H9 (cell line): Measurements from ENCODE around the gene LRRC28. TPM values are rescaled to one million over a fixed set of nuclear protein-coding genes. Genes with fewer than 3 reads are reported as not detected.

Experiments
- DNase-seq: peaks from one replicate; pipeline ENCODE4 v3.0.0-alpha.2; 2017
- H2AFZ ChIP-seq: one replicate; pipeline ENCODE4 v1.6.1; 2013; ENCODE audit warnings: mild to moderate bottlenecking, low read length, control low read depth, moderate library complexity
- H2AK5ac ChIP-seq: 2 replicates; pipeline ENCODE4 v1.6.1; 2013; ENCODE audit warnings: low read length, control low read depth, mixed read lengths; ENCODE audit not compliant: insufficient read length
- H2BK120ac ChIP-seq: one replicate; pipeline ENCODE4 v1.6.1; 2013; ENCODE audit warnings: low read depth, mild to moderate bottlenecking, low read length, control low read depth, inconsistent platforms; ENCODE audit not compliant: poor library complexity, severe bottlenecking
- H2BK12ac ChIP-seq: 2 replicates; pipeline ENCODE4 v1.6.1; 2013; ENCODE audit warnings: low read length, control low read depth, mixed read lengths, low read depth; ENCODE audit not compliant: insufficient read length
- H2BK15ac ChIP-seq: 2 replicates; pipeline ENCODE4 v1.6.1; 2013; ENCODE audit warnings: low read depth, low read length, control low read depth
- H2BK20ac ChIP-seq: one replicate; pipeline ENCODE4 v1.6.1; 2013; ENCODE audit warnings: low read depth, mild to moderate bottlenecking, low read length, control low read depth, inconsistent platforms; ENCODE audit not compliant: poor library complexity, severe bottlenecking
- H2BK5ac ChIP-seq: 2 replicates; pipeline ENCODE4 v1.6.1; 2013; ENCODE audit warnings: low read length, control low read depth, mixed read lengths; ENCODE audit not compliant: insufficient read length
- H3K14ac ChIP-seq: 2 replicates; pipeline ENCODE4 v1.6.1; 2013; ENCODE audit warnings: low read length, control low read depth; ENCODE audit not compliant: insufficient read depth
- H3K18ac ChIP-seq: 2 replicates; pipeline ENCODE4 v1.6.1; 2013; ENCODE audit warnings: low read depth, mild to moderate bottlenecking, mixed read lengths, low read length, control low read depth; ENCODE audit not compliant: insufficient read length
- H3K23ac ChIP-seq: 2 replicates; pipeline ENCODE4 v1.6.1; 2013; ENCODE audit warnings: low read length, control low read depth, mixed read lengths, low read depth; ENCODE audit not compliant: insufficient read length
- H3K23me2 ChIP-seq: 2 replicates; pipeline ENCODE4 v1.6.1; 2013; ENCODE audit warnings: low read depth, mild to moderate bottlenecking, mixed read lengths, low read length, control low read depth; ENCODE audit not compliant: insufficient read length, poor library complexity, severe bottlenecking
- H3K27ac ChIP-seq: 2 replicates; pipeline ENCODE4 v1.5.1; 2013; ENCODE audit warnings: low read length, control low read depth, mixed read lengths, low read depth; ENCODE audit not compliant: insufficient read length
- H3K27me3 ChIP-seq: 2 replicates; pipeline ENCODE4 v1.6.1; 2013; ENCODE audit warnings: low read length, control low read depth, inconsistent platforms; ENCODE audit not compliant: insufficient read depth
- H3K4ac ChIP-seq: 2 replicates; pipeline ENCODE4 v1.6.1; 2013; ENCODE audit warnings: low read depth, mild to moderate bottlenecking, control low read depth, inconsistent platforms, low read length, moderate library complexity
- H3K4me1 ChIP-seq: 2 replicates; pipeline ENCODE4 v1.6.1; 2013; ENCODE audit warnings: low read length, control low read depth, inconsistent platforms; ENCODE audit not compliant: insufficient read depth
- H3K4me2 ChIP-seq: 2 replicates; pipeline ENCODE4 v1.6.1; 2013; ENCODE audit warnings: low read length, control low read depth, mixed read lengths; ENCODE audit not compliant: insufficient read length, insufficient read depth
- H3K56ac ChIP-seq: 2 replicates; pipeline ENCODE4 v1.6.1; 2013; ENCODE audit warnings: low read depth, mild to moderate bottlenecking, mixed read lengths, low read length, control low read depth; ENCODE audit not compliant: insufficient read length
- H3K79me1 ChIP-seq: 2 replicates; pipeline ENCODE4 v1.6.1; 2013; ENCODE audit warnings: low read depth, mild to moderate bottlenecking, moderate library complexity, low read length, control low read depth, inconsistent platforms; ENCODE audit not compliant: insufficient read depth, poor library complexity, severe bottlenecking
- H3K79me2 ChIP-seq: 2 replicates; pipeline ENCODE4 v1.6.1; 2013; ENCODE audit warnings: low read length, control low read depth, inconsistent platforms; ENCODE audit not compliant: insufficient read depth
- H3K9ac ChIP-seq: 2 replicates; pipeline ENCODE4 v1.6.1; 2013; ENCODE audit warnings: low read length, control low read depth, mixed read lengths; ENCODE audit not compliant: insufficient read length; ENCODE audit errors: extremely low read depth
- H3K9me3 ChIP-seq: one replicate; pipeline ENCODE4 v1.6.1; 2013; ENCODE audit warnings: low read depth, low read length, inconsistent platforms; ENCODE audit not compliant: control insufficient read depth
- H3T11ph ChIP-seq: one replicate; pipeline ENCODE4 v1.6.1; 2013; ENCODE audit warnings: mild to moderate bottlenecking, low read length, control low read depth, inconsistent platforms
- H4K20me1 ChIP-seq: one replicate; pipeline ENCODE4 v1.6.1; 2013; ENCODE audit not compliant: control insufficient read depth, insufficient read length, insufficient read depth
- H4K5ac ChIP-seq: 2 replicates; pipeline ENCODE4 v1.6.1; 2013; ENCODE audit warnings: low read depth, mild to moderate bottlenecking, mixed read lengths, low read length, control low read depth; ENCODE audit not compliant: insufficient read length
- H4K8ac ChIP-seq: replicated peaks from 2 replicates; pipeline ENCODE4 v1.6.1; 2013; ENCODE audit warnings: low read length, control low read depth, mixed read lengths, low read depth; ENCODE audit not compliant: insufficient read length
- H4K91ac ChIP-seq: 2 replicates; pipeline ENCODE4 v1.6.1; 2013; ENCODE audit warnings: low read depth, mild to moderate bottlenecking, moderate library complexity, mixed read lengths, low read length, control low read depth; ENCODE audit not compliant: insufficient read length
- H3K27ac Mint-ChIP-seq, 3 experiments: 2 replicates in 2 of 3; 3 replicates in 1 of 3; pipeline ENCODE4 v1.8.0; 2020 to 2021; ENCODE audit warnings: mixed read lengths in 3 of 3, mild to moderate bottlenecking in 1 of 3, moderate library complexity in 1 of 3
- H3K27me3 Mint-ChIP-seq: 2 replicates; pipeline ENCODE4 v1.8.0; 2021; ENCODE audit warnings: low read depth, mild to moderate bottlenecking, moderate library complexity, mixed read lengths
- H3K36me3 Mint-ChIP-seq, 3 experiments: 2 replicates in 2 of 3; 3 replicates in 1 of 3; pipeline ENCODE4 v1.8.0; 2020 to 2021; ENCODE audit warnings: low read depth in 3 of 3, mixed read lengths in 3 of 3; ENCODE audit not compliant: insufficient read depth in 1 of 3
- H3K4me1 Mint-ChIP-seq, 2 experiments: 2 replicates each; pipeline ENCODE4 v1.8.0; 2020; ENCODE audit warnings: mixed read lengths in 2 of 2
- H3K4me3 Mint-ChIP-seq, 2 experiments: 2 replicates in 1 of 2; 3 replicates in 1 of 2; pipeline ENCODE4 v1.8.0; 2020 to 2021; ENCODE audit warnings: mild to moderate bottlenecking in 2 of 2, mixed read lengths in 2 of 2, moderate library complexity in 1 of 2
- H3K9me3 Mint-ChIP-seq, 2 experiments: 2 replicates in 1 of 2; 3 replicates in 1 of 2; pipeline ENCODE4 v1.8.0; 2020; ENCODE audit warnings: mild to moderate bottlenecking in 2 of 2, mixed read lengths in 2 of 2, moderate library complexity in 1 of 2
- WGBS: extraction: QIAGEN DNeasy Blood & Tissue Kit; methylation state at CpG from one replicate; pipeline ENCODE4 v1.1.7; 2013; ENCODE audit warnings: missing lambda C conversion rate, low lambda C conversion rate, mixed read lengths; ENCODE audit not compliant: insufficient read length; ENCODE audit errors: extremely low coverage; 5-methylcytosine and 5-hydroxymethylcytosine counted together
- total RNA-seq: library from RNA; stranded (reverse); gene quantifications from 2 replicates; pipeline ENCODE4 v1.2.1, GENCODE V29; 2021
- TF ChIP-seq, protein P1 (sequence below): fragments of 200-600 bp; sonication (generic); conservative IDR thresholded peaks from 3 replicates; pipeline ENCODE4 v1.8.0; 2021; ENCODE audit warnings: antibody characterized with exemption, mild to moderate bottlenecking

LRRC28 gene
- total RNA-seq, 1 experiment from 2014 or later: 17.6 TPM

DNA sequence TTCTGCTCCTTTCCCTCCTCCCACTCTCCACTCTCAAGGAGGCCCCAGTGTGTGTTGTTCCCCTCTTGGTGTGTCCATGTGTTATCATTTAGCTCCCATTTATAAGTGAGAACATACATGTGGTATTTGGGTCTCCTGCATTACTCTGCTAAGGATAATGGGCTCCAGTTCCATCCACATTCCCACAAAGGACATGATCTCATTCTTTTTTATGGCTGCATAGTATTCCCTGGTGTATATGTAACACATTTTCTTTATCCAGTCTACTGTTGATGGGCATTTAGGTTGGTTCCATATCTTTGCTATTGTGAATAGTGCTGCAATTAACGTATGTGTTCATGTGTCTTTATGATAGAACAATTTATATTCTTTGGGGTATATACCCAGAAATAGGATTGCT lies 170.5 kb downstream of the LRRC28 start:
- Histone ChIP-seq H3K23ac (no peak overlapping the region), H4K8ac (no peak overlapping the region), H3K14ac (no peak overlapping the region), H2BK120ac (no peak overlapping the region), H2BK5ac (no peak overlapping the region), H3T11ph (no peak overlapping the region), H4K91ac (no peak overlapping the region), H3K23me2 (no peaks in the 10 kb centered on the region), H2BK20ac (no peak overlapping the region), H3K27me3 (no peaks in the 10 kb centered on the region), H3K4me2 (no peak overlapping the region), H3K9me3 (no peaks in the 10 kb centered on the region), H3K79me1 (no peaks in the 10 kb centered on the region), H3K79me2 (no peaks in the 10 kb centered on the region), H4K5ac (no peak overlapping the region), H2AFZ (no peak overlapping the region), H3K9ac (no peak overlapping the region), H4K20me1 (no peaks in the 10 kb centered on the region), H3K18ac (no peak overlapping the region), H2BK12ac (no peak overlapping the region), H2BK15ac (no peak overlapping the region), H3K4me1 (no peaks in the 10 kb centered on the region), H3K27ac (no peak overlapping the region), H2AK5ac (no peak overlapping the region), H3K4ac (no peak overlapping the region), H3K56ac (no peak overlapping the region)
- H3K9me3 Mint-ChIP-seq: peaks cover 2 to 9% of the 10 kb centered on the region in 2 experiments; a peak in 3 of 5 replicates
- no CpG with 5 or more reads among the region's 1 CpG for WGBS
- no peak overlapping the region for H3K27ac Mint-ChIP-seq
- H3K36me3 Mint-ChIP-seq: no peaks in the 10 kb centered on the region
- TF ChIP-seq, protein P1, sequence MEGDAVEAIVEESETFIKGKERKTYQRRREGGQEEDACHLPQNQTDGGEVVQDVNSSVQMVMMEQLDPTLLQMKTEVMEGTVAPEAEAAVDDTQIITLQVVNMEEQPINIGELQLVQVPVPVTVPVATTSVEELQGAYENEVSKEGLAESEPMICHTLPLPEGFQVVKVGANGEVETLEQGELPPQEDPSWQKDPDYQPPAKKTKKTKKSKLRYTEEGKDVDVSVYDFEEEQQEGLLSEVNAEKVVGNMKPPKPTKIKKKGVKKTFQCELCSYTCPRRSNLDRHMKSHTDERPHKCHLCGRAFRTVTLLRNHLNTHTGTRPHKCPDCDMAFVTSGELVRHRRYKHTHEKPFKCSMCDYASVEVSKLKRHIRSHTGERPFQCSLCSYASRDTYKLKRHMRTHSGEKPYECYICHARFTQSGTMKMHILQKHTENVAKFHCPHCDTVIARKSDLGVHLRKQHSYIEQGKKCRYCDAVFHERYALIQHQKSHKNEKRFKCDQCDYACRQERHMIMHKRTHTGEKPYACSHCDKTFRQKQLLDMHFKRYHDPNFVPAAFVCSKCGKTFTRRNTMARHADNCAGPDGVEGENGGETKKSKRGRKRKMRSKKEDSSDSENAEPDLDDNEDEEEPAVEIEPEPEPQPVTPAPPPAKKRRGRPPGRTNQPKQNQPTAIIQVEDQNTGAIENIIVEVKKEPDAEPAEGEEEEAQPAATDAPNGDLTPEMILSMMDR: no peak
- no peak for DNase-seq
- no peak overlapping the region for H3K4me3 Mint-ChIP-seq
- H3K27me3 Mint-ChIP-seq: no peaks in the 10 kb centered on the region; the same call in none of the 2 replicates
- H3K4me1 Mint-ChIP-seq: peaks cover 10 to 15% of the 10 kb centered on the region in 2 experiments
